Measurements from ENCODE around the gene CAPRIN2. TPM values are rescaled to one million over a fixed set of nuclear protein-coding genes. Genes with fewer than 3 reads are reported as not detected.

The CAPRIN2 gene
- total RNA-seq, 1 donor: 82.2 TPM

DNA sequence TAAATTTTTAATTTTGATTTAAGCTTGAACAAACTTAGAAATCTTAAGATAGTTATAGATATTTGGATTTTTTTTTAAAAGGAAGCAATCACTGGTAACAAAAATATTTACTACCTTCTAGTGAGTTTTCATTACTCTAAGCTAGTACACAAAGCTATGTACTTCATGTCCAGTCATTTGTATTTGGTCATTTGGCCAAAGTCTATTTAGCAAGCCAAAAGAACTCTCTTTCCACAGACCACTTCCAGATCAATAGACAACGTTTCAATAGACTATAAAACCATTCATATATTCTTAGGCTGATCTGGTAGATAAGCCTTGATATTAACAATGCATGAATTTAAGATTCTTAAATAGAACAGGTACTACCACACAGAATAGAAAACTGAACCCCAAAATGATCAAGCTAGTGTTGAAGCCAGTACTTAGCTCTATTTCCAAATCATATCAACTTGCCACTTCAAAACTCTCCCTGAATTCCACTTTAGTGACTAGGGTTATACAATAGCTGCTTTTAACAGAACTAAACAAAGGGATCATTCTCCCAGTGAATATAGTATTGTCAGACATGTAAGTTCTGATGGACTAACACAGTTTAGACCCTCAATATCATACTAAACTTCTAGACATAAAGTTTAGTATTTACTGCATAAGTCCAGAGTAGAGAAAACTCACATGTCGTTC is 21.7 kb downstream of the CAPRIN2 start:
- no peak for DNase-seq (ENCODE audit: low read depth)
- TF ChIP-seq, protein P1, sequence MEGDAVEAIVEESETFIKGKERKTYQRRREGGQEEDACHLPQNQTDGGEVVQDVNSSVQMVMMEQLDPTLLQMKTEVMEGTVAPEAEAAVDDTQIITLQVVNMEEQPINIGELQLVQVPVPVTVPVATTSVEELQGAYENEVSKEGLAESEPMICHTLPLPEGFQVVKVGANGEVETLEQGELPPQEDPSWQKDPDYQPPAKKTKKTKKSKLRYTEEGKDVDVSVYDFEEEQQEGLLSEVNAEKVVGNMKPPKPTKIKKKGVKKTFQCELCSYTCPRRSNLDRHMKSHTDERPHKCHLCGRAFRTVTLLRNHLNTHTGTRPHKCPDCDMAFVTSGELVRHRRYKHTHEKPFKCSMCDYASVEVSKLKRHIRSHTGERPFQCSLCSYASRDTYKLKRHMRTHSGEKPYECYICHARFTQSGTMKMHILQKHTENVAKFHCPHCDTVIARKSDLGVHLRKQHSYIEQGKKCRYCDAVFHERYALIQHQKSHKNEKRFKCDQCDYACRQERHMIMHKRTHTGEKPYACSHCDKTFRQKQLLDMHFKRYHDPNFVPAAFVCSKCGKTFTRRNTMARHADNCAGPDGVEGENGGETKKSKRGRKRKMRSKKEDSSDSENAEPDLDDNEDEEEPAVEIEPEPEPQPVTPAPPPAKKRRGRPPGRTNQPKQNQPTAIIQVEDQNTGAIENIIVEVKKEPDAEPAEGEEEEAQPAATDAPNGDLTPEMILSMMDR (IDR thresholded peaks at IDR 0.05; ENCODE audit: insufficient read depth, low read length): no peak
- no peak overlapping the region for H3K4me3 ChIP-seq (ENCODE audit: low read depth, low read length)

DNA sequence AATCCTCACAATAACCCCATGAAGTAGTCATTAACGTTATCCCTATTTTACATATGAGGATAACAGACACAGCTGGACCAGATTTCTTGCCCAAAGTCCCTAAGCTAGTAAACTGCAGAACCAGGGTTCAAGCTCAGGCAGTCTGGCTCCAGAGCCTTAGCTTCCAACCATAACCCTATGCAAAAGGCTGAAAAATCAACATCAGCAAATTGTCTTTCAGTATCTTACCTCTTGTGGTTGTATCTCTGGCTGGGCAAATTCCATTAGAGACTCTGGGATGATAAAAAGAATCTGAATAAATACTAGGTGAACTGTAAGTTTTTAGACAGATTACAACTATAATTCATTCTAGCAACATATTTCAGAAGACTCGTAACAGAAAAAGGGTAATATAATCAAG is 24.7 kb downstream of the CAPRIN2 start:
- no peak for DNase-seq (ENCODE audit: low read depth)
- TF ChIP-seq, protein P1 (IDR thresholded peaks at IDR 0.05; ENCODE audit: insufficient read depth, low read length): no peak
- H3K4me3 ChIP-seq (ENCODE audit: low read depth, low read length): no peak overlapping the region

DNA sequence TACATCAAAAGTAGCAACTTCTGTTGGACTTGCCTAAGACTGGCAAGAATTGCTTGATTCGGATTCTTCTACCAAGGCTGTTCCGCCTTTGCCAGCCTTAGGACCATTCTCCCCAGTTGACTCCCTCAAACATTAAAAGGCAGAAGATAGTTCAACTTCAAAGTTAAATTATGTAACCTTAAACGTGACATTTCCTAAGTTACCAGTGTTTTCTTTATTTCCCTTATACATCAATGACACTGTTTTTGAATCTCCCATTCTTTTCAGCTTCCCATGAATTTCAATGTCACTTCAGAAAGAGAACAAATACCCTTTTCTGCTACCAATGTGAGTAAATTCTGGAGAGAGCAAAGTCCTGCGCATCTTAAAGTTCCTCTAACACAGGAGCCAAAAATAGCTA is 25.2 kb downstream of the CAPRIN2 start:
- no peak for DNase-seq (ENCODE audit: low read depth)
- no peak overlapping the region for H3K4me3 ChIP-seq (ENCODE audit: low read depth, low read length)
- TF ChIP-seq, protein P1 (IDR thresholded peaks at IDR 0.05; ENCODE audit: insufficient read depth, low read length): no peak

DNA sequence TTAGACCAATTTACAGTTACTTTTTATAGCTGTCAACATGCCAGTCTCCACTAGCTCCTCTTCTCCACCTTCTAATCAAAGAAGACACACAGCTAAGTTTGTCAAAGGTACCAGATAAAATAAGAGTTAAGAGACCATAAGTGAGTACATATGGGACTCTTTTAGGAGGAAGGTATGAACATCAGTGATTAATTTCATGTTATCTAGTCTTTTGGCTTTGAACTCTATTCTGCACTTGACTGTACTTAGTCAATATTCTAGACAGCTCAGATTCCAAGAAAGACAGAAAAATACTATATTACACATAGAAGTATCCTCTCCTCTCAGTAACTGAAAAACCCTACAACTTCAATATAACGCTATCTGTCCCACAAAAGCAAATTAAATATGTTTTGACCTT is 28.1 kb downstream of the CAPRIN2 start:
- no peak overlapping the region for H3K4me3 ChIP-seq (ENCODE audit: low read depth, low read length)
- TF ChIP-seq, protein P1 (IDR thresholded peaks at IDR 0.05; ENCODE audit: insufficient read depth, low read length): no peak
- DNase-seq (ENCODE audit: low read depth): no peak

DNA sequence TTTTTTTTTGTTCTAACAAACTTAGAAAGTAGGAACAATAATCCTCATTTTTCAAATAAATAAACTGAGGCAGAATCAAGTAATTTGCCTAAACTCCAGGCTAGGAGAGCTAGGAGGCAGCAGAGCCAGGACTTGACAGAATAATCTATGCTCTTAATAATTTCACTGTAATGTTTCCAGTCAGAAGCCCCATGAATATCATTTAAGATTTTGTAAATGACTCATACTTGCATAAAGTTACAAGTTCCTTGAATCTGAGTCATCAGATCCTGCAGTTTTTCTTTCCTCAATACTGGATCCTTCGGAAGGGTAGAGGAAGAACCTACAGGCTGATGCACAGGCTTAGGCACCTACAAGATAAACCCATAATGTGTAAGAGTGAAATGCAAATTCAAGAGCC is 29.0 kb downstream of the CAPRIN2 start:
- H3K4me3 ChIP-seq (ENCODE audit: low read depth, low read length): no peak overlapping the region
- TF ChIP-seq, protein P1 (IDR thresholded peaks at IDR 0.05; ENCODE audit: insufficient read depth, low read length): peak; percentile 34
- DNase-seq (ENCODE audit: low read depth): peak; percentile 88

DNA sequence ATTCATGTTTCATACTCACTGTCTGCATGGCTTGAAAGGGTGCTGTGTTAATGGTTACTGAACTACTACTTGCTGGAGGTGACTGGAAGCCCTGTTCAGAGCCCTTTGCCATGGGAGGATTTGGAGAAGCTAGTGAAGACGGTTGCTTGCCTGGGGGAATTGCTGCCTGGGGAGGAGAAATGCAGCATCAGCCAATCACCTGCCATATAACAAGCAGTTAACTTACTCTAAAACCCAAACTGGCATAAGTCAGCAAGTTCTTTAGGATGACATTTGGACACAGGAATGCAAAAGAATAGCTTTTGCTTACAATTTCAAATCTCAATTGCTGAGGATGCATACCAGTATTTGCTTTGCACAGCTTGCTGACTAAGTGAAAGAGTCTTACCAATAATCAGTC is 35.7 kb downstream of the CAPRIN2 start:
- DNase-seq (ENCODE audit: low read depth): peak; percentile 72
- TF ChIP-seq, protein P1 (IDR thresholded peaks at IDR 0.05; ENCODE audit: insufficient read depth, low read length): no peak
- H3K4me3 ChIP-seq (ENCODE audit: low read depth, low read length): no peak overlapping the region

All from fibroblast of the aortic adventitia (primary cell).